Activated CD4-positive, CD25-positive, alpha-beta regulatory T cell treated with anti-CD3 and anti-CD28 coated beads, Interleukin-2, amount 50 U/mL, for 24 hours (primary cell): ENCODE measurements around the gene SNRNP200.
"Not testable (repeated sequence)": the region's sequence is repeated elsewhere in the genome, so short reads cannot be mapped to it uniquely, and the experiment has no call there.

ENCODE experiments used
- ATAC-seq, 2 donors: fragments of 150-1000 bp; cut with Tn5 transposase; one replicate each; pipeline ENCODE4 v1.10.0; 2021; ENCODE audit warnings: mild to moderate bottlenecking in 1 of 2, moderate library complexity in 1 of 2

The SNRNP200 gene

DNA sequence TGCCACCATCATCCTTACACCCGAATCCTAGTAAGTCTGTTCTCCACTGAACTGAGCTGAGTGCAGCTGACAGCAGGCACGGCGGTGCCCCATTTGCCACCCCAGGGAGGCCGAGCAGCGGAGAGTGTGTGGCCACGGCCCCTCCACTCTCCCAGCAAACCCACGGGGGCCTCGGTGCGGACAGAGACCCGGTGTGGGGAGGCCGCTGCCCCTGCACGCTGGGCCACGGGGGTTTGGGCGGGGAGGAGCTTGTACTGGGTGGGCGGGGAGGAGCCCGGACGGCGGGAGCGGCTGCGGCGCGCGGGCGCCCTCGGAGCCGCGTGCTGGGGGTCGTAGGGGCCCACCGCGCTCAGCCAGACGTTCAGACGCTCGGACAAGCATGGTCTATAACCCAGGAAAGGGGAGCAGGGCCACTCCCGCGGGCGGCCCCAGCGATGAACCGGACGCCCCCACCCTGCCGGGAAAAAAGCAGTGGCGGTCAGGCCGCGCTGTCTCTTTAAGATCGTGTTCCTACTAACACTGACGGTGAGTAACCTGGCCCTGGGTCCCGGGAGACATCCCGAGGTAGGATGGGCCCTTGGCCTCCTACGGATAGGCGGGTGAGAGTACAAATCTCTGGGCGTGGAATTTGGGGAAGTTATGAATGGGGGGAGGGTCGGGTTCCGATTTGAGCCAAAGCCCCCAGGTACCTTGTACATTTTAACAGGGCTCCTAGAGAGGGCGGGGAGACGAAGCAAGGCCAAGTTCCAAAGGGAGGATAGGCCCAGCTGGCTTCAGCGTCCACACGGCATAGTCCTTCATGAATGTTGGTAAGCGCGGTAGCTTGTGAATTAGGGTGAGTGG is 19.9 kb upstream of the SNRNP200 start, which contains the start of gene ITPRIPL1:
Gene ITPRIPL1, plus strand, starts transcription at position 277 of the 843 bp plus-strand sequence. Its CDS starts 523 bp downstream, at position 800.
- ATAC-seq = peak; percentile 21 to 29

DNA sequence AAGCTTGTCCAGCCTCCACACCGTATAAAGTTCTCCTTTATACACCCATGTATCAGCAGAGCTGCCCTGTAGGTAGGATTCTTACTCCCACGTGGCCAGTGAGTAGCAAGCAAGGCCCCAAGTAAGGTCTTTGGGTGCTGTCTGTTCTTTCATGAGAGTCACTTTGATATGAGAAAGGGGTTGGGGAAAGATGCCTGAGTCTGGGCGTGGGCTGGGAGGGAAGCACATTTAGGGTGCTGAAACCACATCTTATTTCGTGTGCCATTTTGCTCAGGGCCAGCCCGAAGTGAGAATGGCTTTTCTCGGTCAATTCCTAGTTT is 19.3 kb upstream of the SNRNP200 start:
- ATAC-seq = peak in 1 of 2 donors; percentile 2

- ATAC-seq = no peak
These were observed 18.5 kb upstream of the SNRNP200 start for GRCh38 chr2:96323849-96324248.

- ATAC-seq = peak; percentile 14 to 30
These were observed 15.6 kb upstream of the SNRNP200 start for GRCh38 chr2:96320728-96321622.

GRCh38 chr2:96320326-96320725 is 15.0 kb upstream of the SNRNP200 start:
- ATAC-seq = no peak

DNA sequence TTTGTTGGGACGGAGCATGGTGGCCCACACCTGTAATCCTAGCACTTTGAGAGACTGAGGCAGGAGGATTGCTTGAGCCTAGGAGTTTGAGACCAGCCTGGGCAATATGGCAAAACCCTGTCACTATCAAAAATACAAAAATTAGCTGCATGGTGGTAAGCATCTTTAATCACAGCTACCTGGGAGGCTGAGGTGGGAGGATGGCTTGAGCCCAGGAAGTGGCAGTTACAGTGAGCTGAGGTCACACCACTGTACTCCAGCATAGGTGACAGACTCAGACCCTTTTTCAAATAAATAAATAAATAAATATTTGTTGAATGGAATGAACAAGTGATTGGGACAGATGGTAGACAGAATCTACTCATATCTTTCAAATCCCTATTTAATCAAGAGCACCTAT is 14.1 kb upstream of the SNRNP200 start:
- no peak for ATAC-seq

- ATAC-seq = no peak
These were observed 13.4 kb upstream of the SNRNP200 start for GRCh38 chr2:96318723-96319122.

- ATAC-seq = no peak
These were observed 12.2 kb upstream of the SNRNP200 start for GRCh38 chr2:96317584-96317997.

- no peak for ATAC-seq
These were observed 11.7 kb upstream of the SNRNP200 start for GRCh38 chr2:96316999-96317398.

DNA sequence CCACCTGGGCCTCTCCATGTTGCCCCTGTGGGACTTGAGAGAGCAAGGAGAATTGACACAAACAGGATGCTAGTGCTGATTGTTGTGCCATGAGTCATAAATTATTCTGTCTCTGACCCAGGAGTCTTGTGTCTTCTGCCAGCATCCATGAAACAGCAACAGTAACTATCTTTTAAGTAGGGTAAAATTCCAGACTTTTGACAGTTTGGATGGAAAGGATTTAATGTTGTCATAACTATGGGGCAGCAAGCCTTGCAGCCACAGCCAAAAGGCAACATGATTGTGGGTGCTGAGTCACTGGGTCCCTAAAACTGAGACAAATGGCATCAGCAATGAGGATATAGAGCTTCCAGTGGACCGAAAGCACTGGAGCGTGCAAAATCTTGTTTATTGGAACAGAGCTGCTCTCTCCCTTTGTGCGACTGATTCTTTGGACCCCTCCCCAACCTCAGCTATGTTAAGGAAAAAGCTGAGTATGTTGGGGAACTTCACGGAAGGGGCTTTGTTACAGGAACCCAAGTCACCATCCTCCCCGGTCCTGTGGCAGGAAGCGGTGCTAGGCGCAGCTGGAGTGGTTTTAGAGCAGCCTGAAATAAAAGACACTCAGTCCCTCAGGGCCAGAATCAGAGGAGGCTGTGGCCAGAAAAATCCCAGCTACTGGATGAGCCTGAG is 10.2 kb upstream of the SNRNP200 start:
- ATAC-seq = peak; percentile 41 to 43

DNA sequence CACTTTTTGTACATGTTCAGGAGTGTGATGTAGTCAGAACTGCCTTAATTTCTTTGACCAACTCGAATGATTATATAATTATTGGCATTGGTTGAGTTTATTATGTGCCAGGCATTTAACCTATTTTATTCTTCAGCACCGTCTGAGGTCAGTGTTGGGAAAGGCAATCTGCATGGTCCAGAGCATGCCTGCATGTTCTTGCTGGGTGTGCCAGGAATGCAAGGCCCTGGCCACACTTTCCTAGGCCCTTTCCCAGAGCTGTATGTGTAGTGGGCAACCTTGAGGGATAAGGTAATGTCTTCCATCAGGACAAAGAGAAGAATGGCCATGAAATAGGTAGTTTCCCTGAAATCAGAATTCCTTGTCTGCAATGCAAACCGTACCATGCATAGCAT is 9.7 kb upstream of the SNRNP200 start:
- ATAC-seq = no peak

DNA sequence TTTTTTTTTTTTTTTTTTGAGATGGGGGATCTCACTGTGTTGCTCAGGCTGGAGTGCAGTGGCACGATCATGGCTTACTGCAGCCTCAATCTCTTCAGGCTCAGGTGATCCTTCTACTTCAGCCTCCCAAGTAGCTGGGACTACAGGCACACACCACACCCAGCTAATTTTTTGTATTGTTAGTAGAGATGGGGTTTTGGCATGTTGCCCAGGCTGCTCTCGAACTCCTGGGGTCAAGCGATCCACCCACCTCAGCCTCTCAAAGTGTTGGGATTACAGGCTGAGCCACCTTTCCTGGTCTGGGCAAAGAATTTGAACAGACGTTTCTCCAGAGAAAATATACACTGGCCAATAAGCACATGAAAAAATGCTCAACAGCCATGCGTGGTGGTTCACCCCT is 2.9 kb upstream of the SNRNP200 start:
- ATAC-seq = no peak

DNA sequence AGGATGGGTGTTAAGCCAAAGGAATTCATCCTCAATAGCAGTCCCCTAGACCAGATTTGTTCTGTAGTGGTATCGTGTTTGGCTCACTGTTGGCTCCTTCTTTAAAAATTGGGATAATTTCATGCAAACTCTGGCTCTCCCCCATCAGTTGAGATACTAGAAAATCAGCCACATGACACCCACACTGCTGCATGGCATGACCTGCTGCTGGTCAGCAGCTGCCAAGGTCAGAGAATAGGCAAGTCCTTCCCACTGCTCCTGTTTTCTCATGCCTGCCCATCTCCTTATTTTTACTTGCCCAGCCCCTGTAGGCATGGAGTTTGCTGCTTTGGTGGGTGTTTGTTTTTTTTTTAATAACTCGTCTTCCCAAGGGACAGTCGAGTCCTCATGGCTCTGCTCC is 1.0 kb upstream of the SNRNP200 start:
- ATAC-seq = no peak

DNA sequence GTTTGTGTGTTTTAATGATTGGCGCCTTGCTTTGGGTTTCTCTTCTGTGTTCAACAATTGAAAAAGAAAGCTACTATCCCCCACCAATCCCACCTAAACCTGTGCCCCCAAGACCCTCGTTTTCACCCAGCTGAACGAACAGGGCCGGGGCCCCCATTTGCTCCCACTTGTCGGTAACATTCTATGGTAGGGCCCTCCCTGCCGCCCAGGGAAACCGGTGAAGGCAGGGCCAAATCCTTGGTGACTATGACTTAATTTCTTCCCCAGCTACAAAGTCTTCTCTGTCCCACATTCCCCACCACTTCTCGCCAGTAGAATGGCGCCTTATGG is 598 bp upstream of the SNRNP200 start:
- no peak for ATAC-seq

DNA sequence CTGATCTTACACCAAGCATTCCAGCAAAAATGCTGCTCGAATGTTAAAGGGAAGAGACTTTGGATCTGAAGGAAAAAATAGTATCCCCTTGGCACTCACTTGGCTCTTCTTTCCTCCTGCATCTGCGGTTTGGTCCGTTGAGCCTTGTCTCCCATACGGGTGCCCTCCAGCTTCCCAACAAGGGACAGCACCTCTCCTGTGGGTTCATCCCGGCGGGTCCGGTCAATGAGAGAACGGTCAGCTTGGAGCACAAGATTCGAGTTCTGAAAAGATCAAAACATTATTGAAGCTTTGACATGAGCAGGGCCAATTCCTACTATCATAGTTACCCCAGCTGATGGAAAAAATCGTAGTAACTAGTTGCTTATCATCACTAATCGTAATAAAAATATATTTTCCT is 740 bp downstream of the SNRNP200 start:
- ATAC-seq = no peak

- no peak for ATAC-seq
These were observed 3.5 kb downstream of the SNRNP200 start for GRCh38 chr2:96301865-96302264.

DNA sequence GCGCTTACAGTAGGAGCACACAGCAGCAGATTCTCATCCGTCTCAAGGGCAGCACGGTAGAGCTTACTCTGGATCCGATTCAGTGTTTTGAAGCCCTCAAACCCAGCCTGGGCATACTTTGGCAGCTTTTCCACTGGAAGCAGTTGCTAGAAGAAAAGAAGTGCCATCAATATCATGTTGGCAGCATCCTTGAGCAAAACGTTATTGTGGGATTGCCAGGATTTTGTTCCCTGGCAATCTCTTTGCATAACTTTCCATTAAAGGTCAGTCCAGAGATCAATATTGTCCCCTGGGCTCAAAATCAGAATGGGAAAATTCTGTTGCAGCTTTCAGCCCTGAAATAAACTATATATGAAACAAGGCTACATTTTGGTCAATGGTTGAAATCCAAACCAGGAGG is 8.4 kb downstream of the SNRNP200 start:
- no peak for ATAC-seq

GRCh38 chr2:96294271-96294670 is 11.1 kb downstream of the SNRNP200 start:
- ATAC-seq = not testable (repeated sequence)

GRCh38 chr2:96291751-96292150 is 13.6 kb downstream of the SNRNP200 start:
- ATAC-seq = no peak

- no peak for ATAC-seq
These were observed 18.0 kb downstream of the SNRNP200 start for GRCh38 chr2:96287273-96287856.

- ATAC-seq = no peak
These were observed 28.4 kb downstream of the SNRNP200 start for GRCh38 chr2:96276787-96277499.

GRCh38 chr2:96274355-96275056 is 30.8 kb downstream of the SNRNP200 start:
- no peak for ATAC-seq
